Peyer's patch (tissue), 4 donors: ENCODE data around the gene SSPN. TPM values are rescaled to one million over a fixed set of nuclear protein-coding genes. Genes with fewer than 3 reads are reported as not detected.

Source experiments
- DNase-seq, 3 donors: peaks; one replicate each; pipeline ENCODE4 v3.0.0-alpha.2; 2017 to 2019
- H3K27ac ChIP-seq, 4 donors: fragments of 200-600 bp; sonication (generic); one replicate each; pipeline ENCODE4 v1.5.1; 2016 to 2019
- H3K27me3 ChIP-seq, 2 donors: fragments of 200-600 bp; sonication (generic); one replicate each; pipeline ENCODE4 v1.5.1; 2019
- H3K36me3 ChIP-seq, 3 donors: fragments of 200-600 bp; sonication (generic); one replicate each; pipeline ENCODE4 v1.5.1; 2016 to 2019
- H3K4me1 ChIP-seq, 4 donors: fragments of 200-600 bp; sonication (generic); one replicate each; pipeline ENCODE4 v1.5.1; 2016 to 2019
- H3K4me3 ChIP-seq, 4 donors: fragments of 200-600 bp; sonication (generic); 1 replicate in 3 of 4; 2 replicates in 1 of 4; pipeline ENCODE4 v1.5.1; 2016 to 2019; ENCODE audit warnings: mild to moderate bottlenecking in 1 of 4
- H3K9me3 ChIP-seq, 4 donors: fragments of 200-600 bp; sonication (generic); one replicate each; pipeline ENCODE4 v1.5.1; 2016 to 2019; ENCODE audit warnings: mild to moderate bottlenecking in 1 of 4
- POLR2A ChIP-seq, 2 donors: fragments of 450-650 bp; IDR thresholded peaks; one replicate each; pipeline ENCODE4 v1.5.1; 2017; ENCODE audit warnings: antibody characterized with exemption in 2 of 2, mild to moderate bottlenecking in 2 of 2, moderate library complexity in 2 of 2
- total RNA-seq, 4 donors: library from RNA; depleted of rRNA; stranded (reverse); fragments of >200 nt; gene quantifications; one replicate each; pipeline ENCODE4 v1.1.0, GENCODE V29; 2016
- TF ChIP-seq, protein P1 (sequence below), 6 experiments: fragments of 450-650 bp in 4 of 6; fragments of 200-600 bp in 2 of 6; sonication (generic) in 1 of 6; IDR thresholded peaks; one replicate each; pipeline ENCODE4 v1.5.1; 2017 to 2019; ENCODE audit warnings: antibody characterized with exemption in 6 of 6, mild to moderate bottlenecking in 3 of 6, moderate library complexity in 1 of 6

The SSPN gene
- total RNA-seq, 4 donors from 2014 or later = 3.0 to 10.9 (median 6.5) TPM

DNA sequence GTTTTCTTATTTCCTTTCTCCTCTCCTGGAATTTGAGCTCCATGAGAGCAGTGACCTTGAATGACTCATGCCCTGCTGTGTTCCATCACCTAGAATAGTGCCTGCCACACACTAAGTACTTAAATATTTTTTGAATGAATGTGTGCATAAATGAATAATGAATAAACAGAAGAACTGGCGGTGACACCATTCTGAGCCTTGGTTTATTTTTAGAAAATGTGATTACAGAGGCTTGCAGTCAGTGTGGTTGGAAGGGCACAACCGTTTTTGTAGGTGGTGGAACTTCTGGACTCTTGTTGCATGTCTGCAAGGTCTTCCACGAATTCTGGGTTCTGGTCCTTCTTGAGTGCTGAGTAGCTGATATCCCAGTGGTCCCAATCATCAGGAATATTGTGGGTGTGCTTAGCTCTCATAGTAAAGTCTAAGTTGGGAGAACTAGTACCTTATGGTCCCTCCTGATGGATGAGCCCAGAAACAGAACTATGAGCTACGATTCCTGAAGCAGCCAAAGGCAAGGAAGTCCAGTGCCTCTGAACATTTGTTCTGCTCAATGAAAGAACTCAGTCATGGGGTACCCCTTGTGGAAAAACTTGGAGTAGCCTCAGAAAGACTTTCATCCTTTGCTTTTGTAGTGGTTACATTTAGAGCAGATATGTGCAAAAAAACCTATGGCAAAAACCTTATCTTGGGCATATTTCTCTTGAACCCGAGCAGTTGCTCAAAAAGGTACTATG lies 41.8 kb upstream of the SSPN start:
- peak in 1 of 3 donors; percentile 58 for DNase-seq
- H3K36me3 ChIP-seq = no peaks in the 10 kb centered on the region
- peak overlapping the region in 1 of 4 donors; percentile 6 for H3K27ac ChIP-seq
- H3K9me3 ChIP-seq = no peaks in the 10 kb centered on the region
- no peaks in the 10 kb centered on the region for H3K27me3 ChIP-seq
- peaks cover 0 to 11% (median 5%) of the 10 kb centered on the region in 4 donors for H3K4me1 ChIP-seq
- no peak for TF ChIP-seq POLR2A (IDR thresholded peaks at IDR 0.05)
- TF ChIP-seq, protein P1, sequence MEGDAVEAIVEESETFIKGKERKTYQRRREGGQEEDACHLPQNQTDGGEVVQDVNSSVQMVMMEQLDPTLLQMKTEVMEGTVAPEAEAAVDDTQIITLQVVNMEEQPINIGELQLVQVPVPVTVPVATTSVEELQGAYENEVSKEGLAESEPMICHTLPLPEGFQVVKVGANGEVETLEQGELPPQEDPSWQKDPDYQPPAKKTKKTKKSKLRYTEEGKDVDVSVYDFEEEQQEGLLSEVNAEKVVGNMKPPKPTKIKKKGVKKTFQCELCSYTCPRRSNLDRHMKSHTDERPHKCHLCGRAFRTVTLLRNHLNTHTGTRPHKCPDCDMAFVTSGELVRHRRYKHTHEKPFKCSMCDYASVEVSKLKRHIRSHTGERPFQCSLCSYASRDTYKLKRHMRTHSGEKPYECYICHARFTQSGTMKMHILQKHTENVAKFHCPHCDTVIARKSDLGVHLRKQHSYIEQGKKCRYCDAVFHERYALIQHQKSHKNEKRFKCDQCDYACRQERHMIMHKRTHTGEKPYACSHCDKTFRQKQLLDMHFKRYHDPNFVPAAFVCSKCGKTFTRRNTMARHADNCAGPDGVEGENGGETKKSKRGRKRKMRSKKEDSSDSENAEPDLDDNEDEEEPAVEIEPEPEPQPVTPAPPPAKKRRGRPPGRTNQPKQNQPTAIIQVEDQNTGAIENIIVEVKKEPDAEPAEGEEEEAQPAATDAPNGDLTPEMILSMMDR (IDR thresholded peaks at IDR 0.05) = peak in 1 of 6 experiments; percentile 31
- no peak overlapping the region for H3K4me3 ChIP-seq

DNA sequence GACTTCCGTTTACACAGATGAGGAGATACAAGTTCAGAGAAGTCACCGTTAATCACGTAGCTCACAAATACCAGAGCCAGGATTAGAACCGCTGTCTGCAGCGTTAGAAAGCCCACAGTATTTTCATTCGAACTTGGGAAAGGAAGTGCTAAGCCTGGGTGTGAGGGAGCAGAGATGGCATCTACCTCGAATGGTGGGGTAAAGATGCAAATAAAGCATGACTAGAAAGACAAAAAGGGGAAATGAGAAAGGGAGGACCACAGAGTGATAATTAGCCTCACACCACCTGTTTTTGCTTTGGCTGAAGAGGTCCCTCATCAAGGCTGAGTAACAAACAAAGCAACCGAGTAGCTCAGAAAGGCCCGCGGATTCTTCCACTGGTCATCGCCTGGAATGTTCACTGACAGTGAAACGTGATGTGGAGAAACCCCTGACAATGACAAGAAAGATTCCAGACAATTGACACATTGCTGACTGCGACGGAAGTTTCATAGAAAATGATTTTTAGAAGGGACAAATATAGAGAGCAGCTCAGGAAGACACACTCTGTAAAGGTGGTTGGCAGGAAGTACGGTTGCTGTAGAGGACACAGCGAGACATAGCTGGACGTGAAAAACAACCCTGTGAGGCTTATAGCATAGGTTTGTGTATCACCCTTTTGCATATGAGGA lies 39.0 kb upstream of the SSPN start:
- Histone ChIP-seq H3K36me3 (no peaks in the 10 kb centered on the region), H3K27me3 (no peaks in the 10 kb centered on the region), H3K4me1 (peaks cover 0 to 11% (median 5%) of the 10 kb centered on the region in 4 donors), H3K9me3 (no peaks in the 10 kb centered on the region), H3K27ac (peak overlapping the region in 2 of 4 donors; percentile 49 to 73), H3K4me3 (no peak overlapping the region)
- TF ChIP-seq, protein P1 (IDR thresholded peaks at IDR 0.05) = no peak
- TF ChIP-seq POLR2A (IDR thresholded peaks at IDR 0.05) = no peak
- peak in 2 of 3 donors; percentile 70 to 75 for DNase-seq

DNA sequence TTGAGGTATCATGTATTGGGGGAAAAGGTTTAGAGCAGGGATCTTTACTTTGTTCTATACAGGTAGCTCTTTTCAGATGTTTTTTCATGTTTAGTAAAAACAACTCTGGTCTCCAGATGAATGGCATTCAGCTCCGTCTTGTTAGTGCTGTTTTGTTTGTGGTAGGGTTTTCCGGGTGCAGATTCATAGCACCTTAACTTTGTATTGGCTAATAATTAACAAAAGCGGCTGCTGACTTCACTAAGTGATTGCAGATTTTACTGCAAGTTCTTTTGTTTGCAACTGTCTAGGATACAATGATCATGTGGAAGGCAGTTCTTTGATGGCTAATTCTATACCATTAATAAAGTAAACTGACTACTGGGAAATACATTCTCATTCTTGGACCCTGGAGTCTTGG lies 38.4 kb upstream of the SSPN start:
- Histone ChIP-seq H3K27me3 (no peaks in the 10 kb centered on the region), H3K4me1 (peaks cover 0 to 11% (median 5%) of the 10 kb centered on the region in 4 donors), H3K9me3 (no peaks in the 10 kb centered on the region), H3K4me3 (no peak overlapping the region), H3K36me3 (no peaks in the 10 kb centered on the region), H3K27ac (peak overlapping the region in 2 of 4 donors; percentile 49 to 73)
- no peak for DNase-seq
- TF ChIP-seq, protein P1 (IDR thresholded peaks at IDR 0.05) = no peak

DNA sequence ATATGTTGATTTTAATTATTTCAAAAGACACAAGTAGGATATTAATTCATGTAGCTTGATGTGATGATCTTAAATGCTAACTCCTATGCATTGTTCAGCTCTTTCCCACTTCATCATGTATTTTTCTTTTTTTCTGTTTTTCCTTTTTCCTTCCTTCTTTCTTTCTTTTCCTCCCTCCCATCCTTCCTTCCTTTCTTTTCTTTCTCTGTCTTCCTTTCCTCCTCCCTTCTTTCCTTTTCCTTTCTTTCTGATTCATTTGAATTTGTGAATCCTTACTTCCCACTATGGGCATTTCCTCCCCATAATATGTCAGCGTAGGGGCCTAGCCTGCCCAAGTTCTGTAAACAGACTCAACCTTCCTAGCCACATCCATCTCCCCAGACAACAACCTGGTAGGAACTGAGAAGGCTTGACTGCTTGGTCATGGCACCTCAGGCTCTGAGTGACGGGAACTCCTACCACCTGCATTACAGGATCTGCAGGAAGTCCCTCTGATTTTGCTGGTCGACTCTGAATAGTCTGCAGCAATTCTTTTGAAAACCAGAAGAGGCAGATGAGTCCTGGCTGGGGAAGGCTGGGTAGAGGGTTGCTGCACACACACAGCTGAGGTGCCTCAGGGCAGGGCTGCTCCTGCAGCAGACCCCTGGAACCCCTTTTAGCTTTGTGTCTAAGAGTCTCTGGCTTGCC lies 37.2 kb upstream of the SSPN start:
- Histone ChIP-seq H3K36me3 (no peaks in the 10 kb centered on the region), H3K4me1 (peaks cover 0 to 11% (median 5%) of the 10 kb centered on the region in 4 donors), H3K27ac (peak overlapping the region in 2 of 4 donors; percentile 49 to 73), H3K27me3 (no peaks in the 10 kb centered on the region), H3K4me3 (no peak overlapping the region), H3K9me3 (no peaks in the 10 kb centered on the region)
- TF ChIP-seq POLR2A (IDR thresholded peaks at IDR 0.05) = no peak
- TF ChIP-seq, protein P1 (IDR thresholded peaks at IDR 0.05) = no peak
- peak in 1 of 3 donors; percentile 32 for DNase-seq

DNA sequence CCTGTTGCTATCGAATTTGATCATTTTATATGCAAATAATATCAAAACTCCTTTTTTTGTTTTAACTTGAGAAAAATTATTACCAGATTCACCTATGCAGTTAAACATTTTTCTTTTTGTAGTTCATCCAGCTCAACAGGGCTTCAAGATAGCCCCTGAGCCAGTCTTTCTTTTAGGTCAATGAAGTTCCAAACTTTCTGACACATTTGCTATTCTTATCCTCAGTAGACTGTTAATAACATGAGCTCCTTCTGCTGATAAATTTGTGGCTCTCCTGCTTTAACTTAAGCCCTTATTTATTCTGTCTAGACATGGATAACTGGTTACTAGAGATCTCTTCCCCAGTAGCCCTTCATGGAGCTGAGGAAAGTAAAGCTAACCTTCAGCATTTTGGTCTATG lies 33.2 kb upstream of the SSPN start:
- no peaks in the 10 kb centered on the region for H3K9me3 ChIP-seq
- no peaks in the 10 kb centered on the region for H3K36me3 ChIP-seq
- H3K27ac ChIP-seq = no peak overlapping the region
- H3K4me1 ChIP-seq = peaks cover 0 to 4% (median 2%) of the 10 kb centered on the region in 4 donors
- no peak overlapping the region for H3K4me3 ChIP-seq
- DNase-seq = no peak
- no peaks in the 10 kb centered on the region for H3K27me3 ChIP-seq
- TF ChIP-seq, protein P1 (IDR thresholded peaks at IDR 0.05) = no peak
- no peak for TF ChIP-seq POLR2A (IDR thresholded peaks at IDR 0.05)
